ENCODE results near the gene LRRIQ1.

LRRIQ1 gene

GRCh38 chr12:85057370-85057963, 21.3 kb downstream of the LRRIQ1 start:
- DNase-seq (ENCODE audit: low read depth) = no peak

- DNase-seq (ENCODE audit: low read depth) = no peak
These were observed 22.2 kb downstream of the LRRIQ1 start for GRCh38 chr12:85058339-85058738.

GRCh38 chr12:85059594-85059993, 23.4 kb downstream of the LRRIQ1 start:
- no peak for DNase-seq (ENCODE audit: low read depth)

GRCh38 chr12:85060916-85061315, 24.8 kb downstream of the LRRIQ1 start:
- no peak for DNase-seq (ENCODE audit: low read depth)

DNA sequence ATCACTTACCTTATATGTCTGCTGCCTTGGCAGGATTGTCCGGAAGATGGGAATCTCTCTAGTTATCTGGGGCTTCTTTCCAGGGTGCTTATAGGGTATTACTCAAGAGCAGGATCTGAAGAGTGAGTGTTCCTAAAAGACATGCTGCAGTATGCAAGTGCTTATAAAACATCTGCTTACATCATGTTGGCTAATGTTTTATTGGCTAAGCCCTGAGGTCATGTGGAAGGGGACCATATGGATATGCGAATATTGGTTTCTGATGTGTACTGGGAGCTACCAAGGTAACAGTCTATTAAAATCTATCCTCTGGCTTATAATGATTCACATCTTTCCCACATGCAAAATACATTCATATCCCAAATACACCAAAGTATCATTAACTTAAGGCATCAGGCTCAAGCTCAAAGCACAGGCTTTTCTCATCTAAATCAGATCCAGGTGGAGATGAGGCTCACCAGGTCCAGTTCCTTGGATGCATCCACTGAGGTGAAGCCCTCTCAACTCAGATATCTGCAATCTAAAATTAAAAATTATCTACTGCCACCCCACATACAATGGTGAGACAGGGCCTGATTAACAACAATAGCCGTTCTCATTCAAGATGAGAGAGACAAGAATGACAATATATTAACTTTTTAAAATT, 29.8 kb downstream of the LRRIQ1 start:
- no peak for DNase-seq (ENCODE audit: low read depth)

- no peak for DNase-seq (ENCODE audit: low read depth)
These were observed 36.7 kb downstream of the LRRIQ1 start for GRCh38 chr12:85072826-85073225.

- peak; percentile 81 for DNase-seq (ENCODE audit: low read depth)
These were observed 40.7 kb downstream of the LRRIQ1 start for GRCh38 chr12:85076688-85077430.

GRCh38 chr12:85085066-85085465, 48.9 kb downstream of the LRRIQ1 start:
- no peak for DNase-seq (ENCODE audit: low read depth)

DNA sequence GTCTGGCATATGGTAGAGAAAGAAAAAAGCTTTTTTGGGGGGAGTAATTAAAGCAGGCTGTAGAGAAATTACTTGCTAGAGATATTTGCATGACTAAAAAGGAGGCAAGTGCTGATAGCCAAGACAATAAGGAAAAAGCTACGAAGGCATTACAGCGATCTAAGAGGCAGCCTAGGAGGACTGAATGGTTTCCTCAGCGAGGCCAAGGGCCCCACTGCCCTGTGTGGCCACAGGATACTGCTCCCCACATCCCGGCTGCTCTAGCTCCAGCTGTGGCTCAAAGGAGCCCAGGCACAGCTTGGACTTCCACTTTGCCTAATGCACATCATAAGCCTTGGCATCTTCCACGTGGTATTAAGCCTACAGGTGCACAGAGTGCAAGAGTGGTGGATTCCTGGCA, 53.6 kb downstream of the LRRIQ1 start:
- no peak for DNase-seq (ENCODE audit: low read depth)

GRCh38 chr12:85092814-85093370, 56.7 kb downstream of the LRRIQ1 start:
- no peak for DNase-seq (ENCODE audit: low read depth)

GRCh38 chr12:85095501-85095900, 59.4 kb downstream of the LRRIQ1 start:
- DNase-seq (ENCODE audit: low read depth) = no peak

GRCh38 chr12:85130646-85131045, 94.5 kb downstream of the LRRIQ1 start:
- no peak for DNase-seq (ENCODE audit: low read depth)

DNA sequence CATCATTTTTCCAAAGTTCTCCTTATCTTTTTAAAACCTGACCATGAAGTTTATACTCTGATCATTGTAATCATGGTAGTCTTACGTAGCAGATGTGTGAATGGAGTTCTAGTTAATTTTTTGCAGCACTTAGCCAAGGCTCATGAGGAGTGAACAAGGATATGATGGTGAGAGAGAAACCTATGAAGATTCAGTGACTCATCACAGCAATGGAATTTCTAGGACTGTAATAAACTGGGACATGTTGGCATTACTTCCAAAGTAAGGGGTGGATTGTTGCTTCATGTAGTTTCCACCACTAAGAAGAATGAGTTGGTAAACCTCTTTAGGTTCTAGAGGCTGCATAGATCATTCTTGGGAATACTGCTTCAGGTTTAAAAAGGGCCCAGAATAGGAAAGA, 102.7 kb downstream of the LRRIQ1 start:
- DNase-seq (ENCODE audit: low read depth) = peak; percentile 6

- DNase-seq (ENCODE audit: low read depth) = no peak
These were observed 111.2 kb downstream of the LRRIQ1 start for GRCh38 chr12:85147331-85147730.

GRCh38 chr12:85152311-85152729, 116.2 kb downstream of the LRRIQ1 start:
- no peak for DNase-seq (ENCODE audit: low read depth)

- no peak for DNase-seq (ENCODE audit: low read depth)
These were observed 119.6 kb downstream of the LRRIQ1 start for GRCh38 chr12:85155791-85156190.

- DNase-seq (ENCODE audit: low read depth) = no peak
These were observed 120.4 kb downstream of the LRRIQ1 start for GRCh38 chr12:85156569-85156968.

DNA sequence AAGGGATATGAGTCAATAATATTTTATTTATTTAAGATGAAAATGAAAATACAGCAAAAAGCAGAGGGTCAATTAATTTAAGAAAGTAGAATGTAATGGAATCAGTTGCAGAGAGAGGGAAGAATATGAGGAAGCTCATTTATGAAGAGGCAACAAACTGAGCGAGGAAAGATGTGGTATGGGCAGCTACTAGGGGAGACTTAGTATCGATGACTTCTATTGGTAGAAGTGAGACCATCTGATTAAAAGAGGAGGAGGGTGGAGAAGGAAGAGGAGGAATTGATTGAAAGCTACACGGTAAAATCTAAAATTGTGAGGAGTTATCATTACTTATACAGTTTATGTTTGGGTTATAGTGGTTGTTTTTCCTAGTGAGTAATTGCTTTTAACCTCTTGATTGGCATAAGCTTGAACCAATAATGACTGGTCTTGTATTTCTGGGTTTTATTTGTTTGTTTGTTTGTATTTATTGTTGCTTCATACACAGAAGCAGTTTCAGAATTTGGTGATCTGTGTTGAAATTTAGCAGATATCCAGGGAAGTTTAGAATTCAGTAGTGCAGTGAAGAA, 121.0 kb downstream of the LRRIQ1 start:
- no peak for DNase-seq (ENCODE audit: low read depth)

DNA sequence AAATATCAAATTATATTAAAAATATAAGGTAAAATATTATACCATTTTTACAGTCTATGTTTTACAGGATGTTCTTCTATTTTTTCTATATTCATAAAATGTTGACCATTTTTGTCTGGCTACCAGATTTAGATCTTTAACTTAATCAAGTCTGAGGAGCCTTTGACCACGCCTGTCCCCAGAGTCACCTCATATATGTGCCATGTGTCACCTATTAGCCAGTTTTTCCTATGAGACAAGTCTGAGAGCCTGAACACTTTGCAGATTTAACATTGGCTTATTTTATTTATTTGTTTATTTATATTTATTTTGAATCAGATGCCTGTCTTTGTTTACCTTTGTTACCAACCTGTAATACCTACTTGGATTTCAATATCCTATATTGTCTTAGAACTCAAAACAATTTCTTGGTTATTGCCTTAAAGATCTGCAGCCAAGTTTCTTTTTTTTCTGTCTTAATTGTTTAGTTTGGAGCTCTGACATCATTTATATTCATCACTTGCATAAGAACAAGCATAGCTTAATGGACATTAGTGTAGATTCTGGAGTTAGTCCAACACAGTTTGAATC, 127.7 kb downstream of the LRRIQ1 start:
- no peak for DNase-seq (ENCODE audit: low read depth)

- DNase-seq (ENCODE audit: low read depth) = peak; percentile 15
These were observed 143.6 kb downstream of the LRRIQ1 start for GRCh38 chr12:85179680-85180270.

DNA sequence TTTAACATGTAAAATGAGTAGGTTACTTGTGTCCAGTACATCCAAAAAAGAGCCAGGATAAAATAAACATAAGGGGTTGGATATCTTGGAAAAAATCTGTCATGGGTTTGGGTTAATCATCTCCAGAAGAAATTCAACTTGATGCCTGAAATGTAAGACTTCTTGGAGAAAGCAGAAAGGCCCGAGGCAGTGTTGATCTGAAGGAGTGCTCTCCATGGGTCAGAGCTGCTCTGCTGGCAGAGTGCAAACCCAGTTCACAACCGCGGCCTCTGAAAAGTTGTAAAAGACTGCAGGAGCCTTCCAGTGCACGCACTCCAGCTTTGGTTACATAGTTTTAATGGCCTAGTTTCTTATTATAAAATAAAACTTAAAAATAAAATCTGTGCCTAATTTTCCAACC, 146.5 kb downstream of the LRRIQ1 start:
- no peak for DNase-seq (ENCODE audit: low read depth)

DNA sequence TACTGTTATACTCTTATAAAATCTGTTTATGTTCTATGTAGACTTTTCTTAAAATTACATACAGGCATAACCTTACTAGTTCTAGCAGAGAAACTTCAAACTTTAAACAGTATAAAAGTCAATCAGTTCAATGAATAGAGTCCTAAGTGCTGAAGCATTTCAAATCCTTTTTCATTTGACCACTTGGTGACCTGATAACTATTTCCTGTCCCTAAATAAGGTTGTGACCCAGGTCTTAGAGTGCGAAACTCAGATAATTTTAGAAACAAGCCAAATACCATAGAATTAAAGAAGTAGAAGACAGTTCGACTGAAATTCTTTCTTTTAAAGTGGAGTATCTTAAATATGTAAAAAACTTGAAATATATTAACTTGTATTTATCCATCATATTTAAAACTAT, 147.7 kb downstream of the LRRIQ1 start:
- DNase-seq (ENCODE audit: low read depth) = no peak
